Kidney (tissue), 14 donors: ENCODE data around the gene SMARCD1. TPM values are rescaled to one million over a fixed set of nuclear protein-coding genes. Genes with fewer than 3 reads are reported as not detected.

Experiments
- DNase-seq, 5 donors: peaks; one replicate each; pipeline ENCODE4 v3.0.0-alpha.2; 2013 to 2020
- FAIRE-seq: peaks from 2 replicates; lab custom pipeline; 2012; peaks lifted over from hg19 to GRCh38; lab: Jason Lieb, UNC
- H3K27ac ChIP-seq, 2 donors: one replicate each; pipeline ENCODE4 v1.7.0; 2013; ENCODE audit warnings: low read depth in 2 of 2, low read length in 2 of 2, inconsistent platforms in 1 of 2
- H3K27me3 ChIP-seq: one replicate; pipeline ENCODE4 v1.7.1; 2013; ENCODE audit warnings: low read length, inconsistent platforms; ENCODE audit not compliant: control insufficient read depth, insufficient read depth
- H3K36me3 ChIP-seq, 3 donors: one replicate each; pipeline versions ENCODE4 v1.7.0 to v1.7.1; 2013; ENCODE audit warnings: low read length in 3 of 3, control low read depth in 1 of 3, inconsistent platforms in 1 of 3; ENCODE audit not compliant: insufficient read depth in 3 of 3, control insufficient read depth in 2 of 3
- H3K4me1 ChIP-seq, 3 donors: one replicate each; pipeline versions ENCODE4 v1.7.0 to v1.7.1; 2013; ENCODE audit warnings: low read length in 3 of 3, inconsistent platforms in 1 of 3, low read depth in 1 of 3; ENCODE audit not compliant: control insufficient read depth in 2 of 3, insufficient read depth in 2 of 3
- H3K4me3 ChIP-seq, 3 donors: one replicate each; pipeline versions ENCODE4 v1.7.0 to v1.8.1; 2013; ENCODE audit warnings: low read length in 3 of 3, control low read depth in 1 of 3, inconsistent platforms in 1 of 3
- H3K9ac ChIP-seq, 3 donors: one replicate each; pipeline versions ENCODE4 v1.7.0 to v1.7.1; 2013; ENCODE audit warnings: low read length in 3 of 3, control low read depth in 1 of 3, inconsistent platforms in 1 of 3
- H3K9me3 ChIP-seq, 3 donors: one replicate each; pipeline versions ENCODE4 v1.7.0 to v1.7.1; 2013; ENCODE audit warnings: low read length in 3 of 3, control low read depth in 1 of 3, inconsistent platforms in 1 of 3; ENCODE audit not compliant: control insufficient read depth in 2 of 3, insufficient read depth in 1 of 3
- CTCF ChIP-seq: IDR thresholded peaks from 3 replicates; pipeline ENCODE4 v1.5.1; 2012; ENCODE audit warnings: mild to moderate bottlenecking, moderate library complexity, borderline replicate concordance; ENCODE audit not compliant: insufficient read depth; ENCODE audit errors: extremely low read depth
- intact Hi-C: fragments of 100-400 bp; cut with DNase I; formaldehyde crosslinking; loops from one replicate; pipeline ENCODE4 v1.11.1; 2022
- polyA plus RNA-seq: library from polyadenylated mRNA; stranded (reverse); fragments of 350-450 nt; fragmentation: Illumina TruSeq; extraction: RNeasy Lipid Tissue Mini Kit (QIAGEN cat#74804); gene quantifications from one replicate; pipeline ENCODE4 v1.2.3, GENCODE V29; 2014; ENCODE audit warnings: low read depth, low replicate concordance; ENCODE audit not compliant: insufficient read depth
- total RNA-seq: library from RNA; stranded (reverse); fragmentation: NEBNext Ultra II Directional; extraction: Animal tissue kit (Norgen Biotek cat#: 25700); gene quantifications from one replicate; pipeline ENCODE4 v1.2.1, GENCODE V29; 2021
- donor health status: control.
- donor health status: control.
- donor health status: control.
- donor health status: control.
- donor health status: control.
- donor health status: DM: yes; HTN: yes; CAD: no.
- donor health status: Normal renal cell carcinoma (clear cell type).

The SMARCD1 gene
- total and polyA plus RNA-seq, 2 donors from 2014 or later = 21.9 to 51.1 TPM

GRCh38 chr12:50104417-50105366 lies 19.6 kb downstream of the SMARCD1 start:
- peak in 4 of 5 donors; percentile 63 to 73 (median 69) for DNase-seq

GRCh38 chr12:50105913-50106450 lies 20.8 kb downstream of the SMARCD1 start:
- peak overlapping the region in 1 of 2 donors; percentile 77 for H3K27ac ChIP-seq
- no peak for TF ChIP-seq CTCF
- intact Hi-C loops = no loop called here
- H3K9ac ChIP-seq = no peak overlapping the region
- H3K36me3 ChIP-seq = peaks cover 0 to 6% (median 0%) of the 10 kb centered on the region in 3 donors
- H3K9me3 ChIP-seq = no peaks in the 10 kb centered on the region
- DNase-seq (no peak), FAIRE-seq (no peak)
- peak overlapping the region in 2 of 3 donors; percentile 59 to 71 for H3K4me3 ChIP-seq
- H3K27me3 ChIP-seq = no peaks in the 10 kb centered on the region
- peaks cover 0 to 36% (median 33%) of the 10 kb centered on the region in 3 donors for H3K4me1 ChIP-seq

More at GRCh38 chr12:50104417-50105366, 19.6 kb downstream of the SMARCD1 start:
- no peak for TF ChIP-seq CTCF
- H3K4me3 ChIP-seq = peak overlapping the region in 2 of 3 donors; percentile 67 to 71
- H3K9ac ChIP-seq = peak overlapping the region in 1 of 3 donors; percentile 57
- no peaks in the 10 kb centered on the region for H3K27me3 ChIP-seq
- FAIRE-seq = no peak
- H3K4me1 ChIP-seq = peaks cover 0 to 24% (median 23%) of the 10 kb centered on the region in 3 donors
- H3K27ac ChIP-seq = peak overlapping the region; percentile 51 to 77
- H3K36me3 ChIP-seq = peaks cover 0 to 10% (median 2%) of the 10 kb centered on the region in 3 donors
- intact Hi-C loops = no loop called here
- H3K9me3 ChIP-seq = no peaks in the 10 kb centered on the region

- Histone ChIP-seq H3K27me3 (no peaks in the 10 kb centered on the region), H3K9ac (no peak overlapping the region), H3K27ac (no peak overlapping the region), H3K4me3 (peak overlapping the region in 1 of 3 donors; percentile 30), H3K36me3 (peaks cover 0 to 6% (median 0%) of the 10 kb centered on the region in 3 donors), H3K4me1 (peaks cover 0 to 41% (median 32%) of the 10 kb centered on the region in 3 donors), H3K9me3 (no peaks in the 10 kb centered on the region)
- intact Hi-C loops = no loop called here
- DNase-seq = no peak
- no peak for TF ChIP-seq CTCF
- no peak for FAIRE-seq
Measured at GRCh38 chr12:50106907-50107306, 21.8 kb downstream of the SMARCD1 start.
